GM10266 (cell line): ENCODE data around the gene MAP3K13.

Experiments
- DNase-seq: peaks from one replicate; pipeline ENCODE4 v3.0.0; 2012; ENCODE audit errors: extremely low spot score
- CTCF ChIP-seq: IDR thresholded peaks from 2 replicates; pipeline ENCODE4 v1.5.1; 2012; ENCODE audit warnings: mild to moderate bottlenecking, low read depth; ENCODE audit not compliant: control insufficient read depth, insufficient read depth; ENCODE audit errors: missing control alignments

MAP3K13 gene

GRCh38 chr3:185527364-185527763, 164.4 kb downstream of the MAP3K13 start:
- DNase-seq, result no peak
- no peak for TF ChIP-seq CTCF

GRCh38 chr3:185528532-185528931, 165.6 kb downstream of the MAP3K13 start:
- DNase-seq, result no peak
- no peak for TF ChIP-seq CTCF

- DNase-seq, result no peak
- no peak for TF ChIP-seq CTCF
These were observed 167.9 kb downstream of the MAP3K13 start for GRCh38 chr3:185530856-185531255.

GRCh38 chr3:185532901-185533300, 170.0 kb downstream of the MAP3K13 start:
- no peak for TF ChIP-seq CTCF
- no peak for DNase-seq

- no peak for DNase-seq
- TF ChIP-seq CTCF, result no peak
These were observed 171.6 kb downstream of the MAP3K13 start for GRCh38 chr3:185534511-185534910.

- TF ChIP-seq CTCF, result no peak
- peak; percentile 89 for DNase-seq
These were observed 174.5 kb downstream of the MAP3K13 start for GRCh38 chr3:185537369-185537970.
